ENCODE data around the gene DERL3.

Gene DERL3

DNA sequence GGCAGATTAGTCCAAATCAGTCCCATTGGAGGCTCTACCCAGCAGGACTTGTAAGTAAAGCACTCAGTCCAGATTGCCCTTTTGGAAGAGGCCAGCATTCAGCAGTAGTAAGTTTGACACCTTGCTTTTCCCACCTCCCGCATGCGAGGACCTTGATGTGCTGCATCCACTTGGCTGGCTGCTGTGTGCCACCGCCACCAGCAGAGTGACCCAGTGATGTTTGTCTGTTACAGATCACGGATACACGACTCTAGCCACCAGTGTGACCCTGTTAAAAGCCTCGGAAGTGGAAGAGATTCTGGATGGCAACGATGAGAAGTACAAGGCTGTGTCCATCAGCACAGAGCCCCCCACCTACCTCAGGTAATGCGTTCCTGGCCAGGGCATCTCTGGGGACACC is 45.5 kb downstream of the DERL3 start:
- TF ChIP-seq, protein P1, sequence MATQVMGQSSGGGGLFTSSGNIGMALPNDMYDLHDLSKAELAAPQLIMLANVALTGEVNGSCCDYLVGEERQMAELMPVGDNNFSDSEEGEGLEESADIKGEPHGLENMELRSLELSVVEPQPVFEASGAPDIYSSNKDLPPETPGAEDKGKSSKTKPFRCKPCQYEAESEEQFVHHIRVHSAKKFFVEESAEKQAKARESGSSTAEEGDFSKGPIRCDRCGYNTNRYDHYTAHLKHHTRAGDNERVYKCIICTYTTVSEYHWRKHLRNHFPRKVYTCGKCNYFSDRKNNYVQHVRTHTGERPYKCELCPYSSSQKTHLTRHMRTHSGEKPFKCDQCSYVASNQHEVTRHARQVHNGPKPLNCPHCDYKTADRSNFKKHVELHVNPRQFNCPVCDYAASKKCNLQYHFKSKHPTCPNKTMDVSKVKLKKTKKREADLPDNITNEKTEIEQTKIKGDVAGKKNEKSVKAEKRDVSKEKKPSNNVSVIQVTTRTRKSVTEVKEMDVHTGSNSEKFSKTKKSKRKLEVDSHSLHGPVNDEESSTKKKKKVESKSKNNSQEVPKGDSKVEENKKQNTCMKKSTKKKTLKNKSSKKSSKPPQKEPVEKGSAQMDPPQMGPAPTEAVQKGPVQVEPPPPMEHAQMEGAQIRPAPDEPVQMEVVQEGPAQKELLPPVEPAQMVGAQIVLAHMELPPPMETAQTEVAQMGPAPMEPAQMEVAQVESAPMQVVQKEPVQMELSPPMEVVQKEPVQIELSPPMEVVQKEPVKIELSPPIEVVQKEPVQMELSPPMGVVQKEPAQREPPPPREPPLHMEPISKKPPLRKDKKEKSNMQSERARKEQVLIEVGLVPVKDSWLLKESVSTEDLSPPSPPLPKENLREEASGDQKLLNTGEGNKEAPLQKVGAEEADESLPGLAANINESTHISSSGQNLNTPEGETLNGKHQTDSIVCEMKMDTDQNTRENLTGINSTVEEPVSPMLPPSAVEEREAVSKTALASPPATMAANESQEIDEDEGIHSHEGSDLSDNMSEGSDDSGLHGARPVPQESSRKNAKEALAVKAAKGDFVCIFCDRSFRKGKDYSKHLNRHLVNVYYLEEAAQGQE (IDR thresholded peaks at IDR 0.05; ENCODE audit: insufficient read depth in 1 of 2, low read depth in 2 of 2, low read length in 2 of 2): no peak
- TF ChIP-seq FOXP2 (optimal IDR thresholded peaks at IDR 0.05; ENCODE audit: borderline replicate concordance, extremely low read depth, extremely low read length, insufficient read depth): no peak
- no peak for TF ChIP-seq SIN3A (IDR thresholded peaks at IDR 0.05; ENCODE audit: borderline replicate concordance, insufficient read depth, low read length)
- no peak for TF ChIP-seq POLR2AphosphoS5 (IDR thresholded peaks at IDR 0.05; ENCODE audit: low read depth, low read length)
- TF ChIP-seq TAF1 (IDR thresholded peaks at IDR 0.05; ENCODE audit: borderline replicate concordance, insufficient read depth, low read length): no peak

DNA sequence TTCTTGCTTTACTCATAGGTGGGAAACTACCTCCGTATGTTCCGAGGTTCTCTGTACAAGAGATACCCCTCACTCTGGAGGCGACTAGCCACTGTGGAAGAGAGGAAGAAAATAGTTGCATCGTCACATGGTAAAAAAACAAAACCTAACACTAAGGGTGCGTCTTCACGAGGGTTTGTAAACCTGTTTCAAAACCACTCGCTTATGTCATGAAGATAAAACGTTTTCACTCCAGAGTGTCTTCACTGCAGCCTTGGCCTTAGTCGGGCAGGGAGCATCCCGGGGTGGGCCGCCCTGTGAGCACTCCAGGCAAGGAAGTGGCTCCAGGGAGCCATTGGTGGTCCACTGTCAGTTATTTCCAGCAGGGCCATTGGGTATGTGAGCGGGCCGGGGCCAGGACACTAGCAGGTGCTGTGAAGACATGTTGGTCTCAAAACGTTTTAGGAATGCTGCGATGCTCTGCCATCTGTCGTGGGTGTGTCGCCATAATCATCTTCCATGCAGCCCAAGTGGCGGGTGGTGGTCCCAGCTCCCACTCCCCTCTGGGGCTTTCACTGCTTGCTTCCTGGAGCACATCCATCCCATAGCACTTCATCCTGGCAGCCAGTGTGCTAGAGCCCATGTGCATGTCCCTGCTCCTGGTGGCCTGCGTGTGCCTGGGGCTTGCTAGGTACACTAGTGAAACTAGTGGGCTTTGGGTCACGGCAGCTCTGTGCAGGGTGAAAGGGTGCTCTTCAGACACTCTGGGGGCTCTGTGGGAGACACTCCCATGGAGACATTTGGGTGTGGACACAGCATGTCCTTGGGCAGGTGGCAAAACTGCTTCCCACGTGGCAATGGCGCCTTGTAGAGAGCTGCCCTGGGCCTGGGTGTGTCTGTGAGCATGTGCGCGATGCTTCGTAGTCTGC is 46.8 kb downstream of the DERL3 start:
- TF ChIP-seq SIN3A (IDR thresholded peaks at IDR 0.05; ENCODE audit: borderline replicate concordance, insufficient read depth, low read length): no peak
- TF ChIP-seq, protein P1 (IDR thresholded peaks at IDR 0.05; ENCODE audit: insufficient read depth in 1 of 2, low read depth in 2 of 2, low read length in 2 of 2): no peak
- TF ChIP-seq TAF1 (IDR thresholded peaks at IDR 0.05; ENCODE audit: borderline replicate concordance, insufficient read depth, low read length): no peak
- no peak for TF ChIP-seq POLR2AphosphoS5 (IDR thresholded peaks at IDR 0.05; ENCODE audit: low read depth, low read length)
- TF ChIP-seq FOXP2 (optimal IDR thresholded peaks at IDR 0.05; ENCODE audit: borderline replicate concordance, extremely low read depth, extremely low read length, insufficient read depth): no peak

DNA sequence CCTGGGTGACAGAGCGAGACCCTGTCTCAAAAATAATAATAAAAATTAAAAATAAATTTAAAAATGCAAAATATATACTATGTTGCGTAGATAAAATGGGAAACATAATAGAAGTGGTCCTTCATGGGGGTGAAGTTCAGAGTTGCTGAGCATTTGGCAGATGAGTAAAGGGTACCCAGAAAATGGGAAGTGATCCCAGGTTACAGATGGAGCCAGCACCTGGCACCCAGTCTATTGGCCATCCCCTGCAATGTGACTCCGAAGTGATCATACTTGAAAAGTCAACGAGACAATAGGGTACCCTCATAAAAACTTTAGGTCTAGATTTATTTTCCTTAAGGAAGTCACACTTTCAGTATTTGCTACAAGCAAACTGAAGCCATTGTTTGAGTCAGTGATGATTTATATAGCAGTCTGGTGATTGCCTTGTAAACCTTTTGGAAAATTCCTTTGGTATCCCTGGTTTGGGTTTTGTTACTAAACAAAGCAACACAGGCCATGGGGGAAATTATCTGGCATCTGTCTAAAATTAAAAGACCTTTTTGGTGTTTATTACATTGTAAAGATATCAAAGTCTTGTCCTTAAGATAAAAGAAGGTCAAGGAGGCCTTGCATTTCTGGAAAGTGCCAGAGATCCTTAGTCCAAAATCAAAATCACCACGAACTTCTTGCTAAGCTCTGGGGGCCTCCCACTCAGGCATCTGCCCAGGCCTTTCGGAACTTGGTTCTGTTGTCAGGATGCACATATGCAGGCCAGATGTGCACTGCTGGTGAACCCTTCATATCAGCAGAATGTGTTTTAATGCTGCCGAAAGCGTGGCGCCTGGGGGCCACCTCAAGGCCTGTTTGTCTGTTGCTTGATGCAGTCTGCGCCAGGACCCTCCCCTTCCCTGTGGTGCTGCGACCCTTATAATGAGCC is 47.7 kb downstream of the DERL3 start:
- no peak for TF ChIP-seq FOXP2 (optimal IDR thresholded peaks at IDR 0.05; ENCODE audit: borderline replicate concordance, extremely low read depth, extremely low read length, insufficient read depth)
- no peak for TF ChIP-seq POLR2AphosphoS5 (IDR thresholded peaks at IDR 0.05; ENCODE audit: low read depth, low read length)
- no peak for TF ChIP-seq SIN3A (IDR thresholded peaks at IDR 0.05; ENCODE audit: borderline replicate concordance, insufficient read depth, low read length)
- TF ChIP-seq, protein P1 (IDR thresholded peaks at IDR 0.05; ENCODE audit: insufficient read depth in 1 of 2, low read depth in 2 of 2, low read length in 2 of 2): no peak
- no peak for TF ChIP-seq TAF1 (IDR thresholded peaks at IDR 0.05; ENCODE audit: borderline replicate concordance, insufficient read depth, low read length)

DNA sequence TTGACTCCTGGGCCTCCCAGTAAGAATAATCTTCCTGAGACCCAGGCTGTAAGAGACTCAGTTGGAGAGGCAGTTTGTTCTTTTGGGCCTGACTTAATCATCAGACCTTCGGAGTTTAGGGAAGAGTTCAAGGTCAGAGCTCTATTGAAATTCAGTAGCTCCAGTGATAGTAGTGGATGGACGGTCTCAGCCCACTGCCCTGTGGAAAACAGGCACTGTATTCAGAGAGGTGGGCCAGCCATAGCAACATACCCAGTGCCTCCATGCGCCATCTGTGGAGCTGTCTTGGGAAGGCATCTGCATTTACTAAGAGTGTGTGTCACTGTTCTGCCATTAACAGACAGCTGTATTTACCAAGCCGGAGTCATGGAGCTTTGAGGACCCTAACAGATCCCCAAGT is 49.2 kb downstream of the DERL3 start:
- no peak for TF ChIP-seq FOXP2 (optimal IDR thresholded peaks at IDR 0.05; ENCODE audit: borderline replicate concordance, extremely low read depth, extremely low read length, insufficient read depth)
- TF ChIP-seq, protein P1 (IDR thresholded peaks at IDR 0.05; ENCODE audit: insufficient read depth in 1 of 2, low read depth in 2 of 2, low read length in 2 of 2): no peak
- TF ChIP-seq TAF1 (IDR thresholded peaks at IDR 0.05; ENCODE audit: borderline replicate concordance, insufficient read depth, low read length): no peak
- no peak for TF ChIP-seq SIN3A (IDR thresholded peaks at IDR 0.05; ENCODE audit: borderline replicate concordance, insufficient read depth, low read length)
- no peak for TF ChIP-seq POLR2AphosphoS5 (IDR thresholded peaks at IDR 0.05; ENCODE audit: low read depth, low read length)
